ENCODE results near the gene GEMIN4. TPM values are rescaled to one million over a fixed set of nuclear protein-coding genes. Genes with fewer than 3 reads are reported as not detected.
A peak's percentile ranks its signal among the peaks of the same experiment; 100 is the strongest.
"Not testable (repeated sequence)": the region's sequence is repeated elsewhere in the genome, so short reads cannot be mapped to it uniquely, and the experiment has no call there.

Gene GEMIN4
- total RNA-seq, 2 experiments from 2014 or later = 38.8 to 39.6 TPM

GRCh38 chr17:750431-751037 is 1.5 kb downstream of the GEMIN4 start:
- POLR2A ChIA-PET = interaction anchor here (1.0 to 3.5 kb wide), 4 partner anchors 9 to 35 kb away, joined by 3 to 12 read pairs (median 4); partner anchors contain the start of genes GLOD4 and MRM3
- CTCF ChIA-PET = interaction anchor here (1.0 to 1.1 kb wide), 3 partner anchors 37 to 231 kb away, joined by 3 to 6 read pairs (median 5); partner anchors contain the start of gene VPS53
- intact Hi-C loops (cut with micrococcal nuclease) = loop anchor here (2.0 to 5.0 kb wide), 2 partner anchors 32 to 338 kb away; partner anchors contain the start of genes GLOD4 and MRM3
- DNase-seq = no peak
- H3K27ac Mint-ChIP-seq = no peak overlapping the region
- H3K9me3 Mint-ChIP-seq = peaks cover 6% of the 10 kb centered on the region
- peaks cover 38% of the 10 kb centered on the region for H3K36me3 Mint-ChIP-seq
- no peaks in the 10 kb centered on the region for H3K27me3 Mint-ChIP-seq
- peak overlapping the region; percentile 97 for H3K4me3 Mint-ChIP-seq
- H3K4me1 Mint-ChIP-seq (ENCODE audit: low read depth) = peaks cover 35% of the 10 kb centered on the region

- H3K27me3 Mint-ChIP-seq; CTCF ChIA-PET; POLR2A ChIA-PET; DNase-seq; H3K27ac Mint-ChIP-seq; H3K9me3 Mint-ChIP-seq; intact Hi-C loops (cut with micrococcal nuclease): not testable (repeated sequence)
- H3K4me1 Mint-ChIP-seq (ENCODE audit: low read depth) = peaks cover 35% of the 10 kb centered on the region
- H3K36me3 Mint-ChIP-seq = peaks cover 34% of the 10 kb centered on the region
- H3K4me3 Mint-ChIP-seq = peak overlapping the region; percentile 0
Observed at GRCh38 chr17:749359-749758, 2.7 kb downstream of the GEMIN4 start.

- POLR2A ChIA-PET; intact Hi-C loops (cut with micrococcal nuclease); CTCF ChIA-PET; H3K27ac Mint-ChIP-seq; H3K4me3 Mint-ChIP-seq; H3K9me3 Mint-ChIP-seq; DNase-seq; H3K27me3 Mint-ChIP-seq: not testable (repeated sequence)
- H3K4me1 Mint-ChIP-seq (ENCODE audit: low read depth) = peaks cover 35% of the 10 kb centered on the region
- H3K36me3 Mint-ChIP-seq = peaks cover 41% of the 10 kb centered on the region
Observed at GRCh38 chr17:748604-749003, 3.5 kb downstream of the GEMIN4 start.

GRCh38 chr17:746783-747629 is 5.1 kb downstream of the GEMIN4 start:
- peaks cover 48% of the 10 kb centered on the region for H3K36me3 Mint-ChIP-seq
- ChIA-PET POLR2A (no interaction called here), CTCF (interaction anchor here (1.3 kb wide), 1 partner anchor 234 kb away, joined by 3 read pairs; no protein-coding TSS in a partner anchor)
- H3K27ac Mint-ChIP-seq = no peak overlapping the region
- no peak for DNase-seq
- intact Hi-C loops (cut with micrococcal nuclease) = no loop called here
- peaks cover 26% of the 10 kb centered on the region for H3K4me1 Mint-ChIP-seq (ENCODE audit: low read depth)
- H3K27me3 Mint-ChIP-seq = no peaks in the 10 kb centered on the region
- no peaks in the 10 kb centered on the region for H3K9me3 Mint-ChIP-seq
- H3K4me3 Mint-ChIP-seq = no peak overlapping the region

- no peak overlapping the region for H3K4me3 Mint-ChIP-seq
- DNase-seq = no peak
- H3K27ac Mint-ChIP-seq = no peak overlapping the region
- ChIA-PET POLR2A (no interaction called here), CTCF (interaction anchor here (1.3 kb wide), 1 partner anchor 235 kb away, joined by 3 read pairs; no protein-coding TSS in a partner anchor)
- H3K9me3 Mint-ChIP-seq = no peaks in the 10 kb centered on the region
- H3K27me3 Mint-ChIP-seq = no peaks in the 10 kb centered on the region
- peaks cover 25% of the 10 kb centered on the region for H3K4me1 Mint-ChIP-seq (ENCODE audit: low read depth)
- intact Hi-C loops (cut with micrococcal nuclease) = no loop called here
- peaks cover 45% of the 10 kb centered on the region for H3K36me3 Mint-ChIP-seq
Observed at GRCh38 chr17:746181-746580, 5.9 kb downstream of the GEMIN4 start.

GRCh38 chr17:745406-745805 is 6.7 kb downstream of the GEMIN4 start:
- Mint-ChIP-seq H3K27me3 (no peaks in the 10 kb centered on the region), H3K36me3 (peaks cover 50% of the 10 kb centered on the region), H3K4me3 (no peak overlapping the region), H3K27ac (no peak overlapping the region), H3K9me3 (no peaks in the 10 kb centered on the region), H3K4me1 (ENCODE audit: low read depth) (peaks cover 26% of the 10 kb centered on the region)
- intact Hi-C loops (cut with micrococcal nuclease) = no loop called here
- CTCF ChIA-PET = interaction anchor here (1.3 kb wide), 1 partner anchor 236 kb away, joined by 3 read pairs; no protein-coding TSS in a partner anchor
- POLR2A ChIA-PET = no interaction called here
- no peak for DNase-seq

GRCh38 chr17:744937-745336 is 7.1 kb downstream of the GEMIN4 start:
- no peaks in the 10 kb centered on the region for H3K27me3 Mint-ChIP-seq
- no peak for DNase-seq
- ChIA-PET POLR2A (no interaction called here), CTCF (no interaction called here)
- peaks cover 25% of the 10 kb centered on the region for H3K4me1 Mint-ChIP-seq (ENCODE audit: low read depth)
- no peak overlapping the region for H3K4me3 Mint-ChIP-seq
- intact Hi-C loops (cut with micrococcal nuclease) = no loop called here
- no peaks in the 10 kb centered on the region for H3K9me3 Mint-ChIP-seq
- H3K27ac Mint-ChIP-seq = no peak overlapping the region
- H3K36me3 Mint-ChIP-seq = peaks cover 53% of the 10 kb centered on the region

GRCh38 chr17:743139-743538 is 8.9 kb downstream of the GEMIN4 start:
- Mint-ChIP-seq H3K4me3 (no peak overlapping the region), H3K9me3 (no peaks in the 10 kb centered on the region), H3K4me1 (ENCODE audit: low read depth) (peaks cover 15% of the 10 kb centered on the region), H3K27me3 (no peaks in the 10 kb centered on the region), H3K27ac (no peak overlapping the region), H3K36me3 (peaks cover 49% of the 10 kb centered on the region)
- POLR2A ChIA-PET = no interaction called here
- CTCF ChIA-PET = no interaction called here
- intact Hi-C loops (cut with micrococcal nuclease) = no loop called here
- no peak for DNase-seq

GRCh38 chr17:742147-742793 is 9.8 kb downstream of the GEMIN4 start:
- no peak overlapping the region for H3K4me3 Mint-ChIP-seq
- intact Hi-C loops (cut with micrococcal nuclease) = no loop called here
- DNase-seq = no peak
- H3K4me1 Mint-ChIP-seq (ENCODE audit: low read depth) = peaks cover 12% of the 10 kb centered on the region
- H3K36me3 Mint-ChIP-seq = peaks cover 45% of the 10 kb centered on the region
- H3K27me3 Mint-ChIP-seq = no peaks in the 10 kb centered on the region
- no peak overlapping the region for H3K27ac Mint-ChIP-seq
- CTCF ChIA-PET = no interaction called here
- POLR2A ChIA-PET = interaction anchor here (1.2 kb wide), 1 partner anchor 9 kb away, joined by 5 read pairs; no protein-coding TSS in a partner anchor
- H3K9me3 Mint-ChIP-seq = no peaks in the 10 kb centered on the region

GRCh38 chr17:740240-741017 is 11.6 kb downstream of the GEMIN4 start:
- DNase-seq = peak; percentile 69
- H3K4me3 Mint-ChIP-seq = no peak overlapping the region
- H3K27me3 Mint-ChIP-seq = no peaks in the 10 kb centered on the region
- intact Hi-C loops (cut with micrococcal nuclease) = no loop called here
- POLR2A ChIA-PET = interaction anchor here (0.6 kb wide), 1 partner anchor 25 kb away, joined by 3 read pairs; no protein-coding TSS in a partner anchor
- peak overlapping the region; percentile 67 for H3K27ac Mint-ChIP-seq
- CTCF ChIA-PET = interaction anchor here (0.7 kb wide), 1 partner anchor 240 kb away, joined by 4 read pairs; no protein-coding TSS in a partner anchor
- peaks cover 12% of the 10 kb centered on the region for H3K4me1 Mint-ChIP-seq (ENCODE audit: low read depth)
- peaks cover 31% of the 10 kb centered on the region for H3K36me3 Mint-ChIP-seq
- no peaks in the 10 kb centered on the region for H3K9me3 Mint-ChIP-seq

GRCh38 chr17:737561-738113 is 14.4 kb downstream of the GEMIN4 start:
- Mint-ChIP-seq H3K27ac (no peak overlapping the region), H3K9me3 (no peaks in the 10 kb centered on the region), H3K4me1 (ENCODE audit: low read depth) (peaks cover 23% of the 10 kb centered on the region), H3K27me3 (no peaks in the 10 kb centered on the region), H3K4me3 (no peak overlapping the region), H3K36me3 (peaks cover 29% of the 10 kb centered on the region)
- intact Hi-C loops (cut with micrococcal nuclease) = no loop called here
- no peak for DNase-seq
- ChIA-PET CTCF (interaction anchor here (0.9 kb wide), 1 partner anchor 37 kb away, joined by 3 read pairs; no protein-coding TSS in a partner anchor), POLR2A (interaction anchor here (0.6 kb wide), 1 partner anchor 510 kb away, joined by 3 read pairs; no protein-coding TSS in a partner anchor)

Data from activated CD4-positive, alpha-beta memory T cell treated with anti-CD3 and anti-CD28 coated beads for 36 hours (primary cell).